ENCODE data around the gene UBAP2L.
"Not testable (repeated sequence)": the region's sequence is repeated elsewhere in the genome, so short reads cannot be mapped to it uniquely, and the experiment has no call there.

UBAP2L gene

GRCh38 chr1:154272217-154272998, 51.7 kb downstream of the UBAP2L start, which contains the start of gene HAX1:
HAX1 (plus strand) TSS chr1:154272629; CDS start chr1:154272724, 95 bp downstream.
- DNase-seq (ENCODE audit: extremely low read depth, low read depth) = peak; percentile 91
- TF ChIP-seq CTCF (IDR thresholded peaks at IDR 0.05; ENCODE audit: low read depth, low read length) = peak; percentile 83

- DNase-seq (ENCODE audit: extremely low read depth, low read depth) = no peak
- no peak for TF ChIP-seq CTCF (IDR thresholded peaks at IDR 0.05; ENCODE audit: low read depth, low read length)
Measured at GRCh38 chr1:154272999-154273563, 52.3 kb downstream of the UBAP2L start.

GRCh38 chr1:154276797-154277196, 56.0 kb downstream of the UBAP2L start:
- TF ChIP-seq CTCF (IDR thresholded peaks at IDR 0.05; ENCODE audit: low read depth, low read length) = peak; percentile 17
- no peak for DNase-seq (ENCODE audit: extremely low read depth, low read depth)

- DNase-seq (ENCODE audit: extremely low read depth, low read depth) = not testable (repeated sequence)
Measured at GRCh38 chr1:154287591-154287990, 66.8 kb downstream of the UBAP2L start.

GRCh38 chr1:154288661-154289060, 67.9 kb downstream of the UBAP2L start:
- no peak for DNase-seq (ENCODE audit: extremely low read depth, low read depth)
- TF ChIP-seq CTCF (IDR thresholded peaks at IDR 0.05; ENCODE audit: low read depth, low read length) = no peak

GRCh38 chr1:154290921-154291320, 70.2 kb downstream of the UBAP2L start:
- no peak for DNase-seq (ENCODE audit: extremely low read depth, low read depth)
- TF ChIP-seq CTCF (IDR thresholded peaks at IDR 0.05; ENCODE audit: low read depth, low read length) = no peak

- no peak for TF ChIP-seq CTCF (IDR thresholded peaks at IDR 0.05; ENCODE audit: low read depth, low read length)
- DNase-seq (ENCODE audit: extremely low read depth, low read depth) = no peak
Measured at GRCh38 chr1:154295408-154296235, 74.9 kb downstream of the UBAP2L start.

Measured in AG09319 (cell line).